ENCODE measurements around the gene HECTD4. TPM values are rescaled to one million over a fixed set of nuclear protein-coding genes. Genes with fewer than 3 reads are reported as not detected.
"Not testable (repeated sequence)": the region's sequence is repeated elsewhere in the genome, so short reads cannot be mapped to it uniquely, and the experiment has no call there.

The HECTD4 gene
- total and polyA plus RNA-seq, 4 experiments from 2014 or later = 0.75 to 61.3 (median 29.3) TPM

GRCh38 chr12:112115259-112116045 is 266.8 kb downstream of the HECTD4 start:
- peaks cover 0 to 2% (median 0%) of the 10 kb centered on the region in 8 donors for H3K9me3 Mint-ChIP-seq
- no peaks in the 10 kb centered on the region for H3K27me3 Mint-ChIP-seq
- H3K4me3 Mint-ChIP-seq = no peak overlapping the region
- H3K27ac Mint-ChIP-seq = no peak overlapping the region
- peaks cover 2 to 12% (median 6%) of the 10 kb centered on the region in 4 donors for H3K4me1 Mint-ChIP-seq
- Histone ChIP-seq H3K36me3 (ENCODE audit: insufficient read depth, low read length) (no peaks in the 10 kb centered on the region), H3K27ac (ENCODE audit: low read depth, low read length) (no peak overlapping the region), H3K27me3 (ENCODE audit: insufficient read depth, low read length) (no peaks in the 10 kb centered on the region), H3K9me3 (ENCODE audit: control insufficient read depth in 1 of 2, low read length in 2 of 2) (no peaks in the 10 kb centered on the region), H3K4me3 (ENCODE audit: low read length in 2 of 2) (no peak overlapping the region), H3K4me1 (ENCODE audit: insufficient read depth, low read length) (peaks cover 3% of the 10 kb centered on the region)
- POLR2A ChIA-PET (ENCODE audit: partially characterized antibody) = interaction anchor here (2.3 to 5.6 kb wide), 2 partner anchors 7 to 11 kb away, joined by 10 to 29 read pairs; partner anchors contain the start of genes NAA25 and TRAFD1
- no peak for DNase-seq
- CTCF ChIA-PET (ENCODE audit: partially characterized antibody) = interaction anchor here (1.5 kb wide), 1 partner anchor 9 kb away, joined by 4 read pairs; no protein-coding TSS in a partner anchor
- intact Hi-C loops (cut with micrococcal nuclease) = no loop called here
- no peaks in the 10 kb centered on the region for H3K36me3 Mint-ChIP-seq

DNA sequence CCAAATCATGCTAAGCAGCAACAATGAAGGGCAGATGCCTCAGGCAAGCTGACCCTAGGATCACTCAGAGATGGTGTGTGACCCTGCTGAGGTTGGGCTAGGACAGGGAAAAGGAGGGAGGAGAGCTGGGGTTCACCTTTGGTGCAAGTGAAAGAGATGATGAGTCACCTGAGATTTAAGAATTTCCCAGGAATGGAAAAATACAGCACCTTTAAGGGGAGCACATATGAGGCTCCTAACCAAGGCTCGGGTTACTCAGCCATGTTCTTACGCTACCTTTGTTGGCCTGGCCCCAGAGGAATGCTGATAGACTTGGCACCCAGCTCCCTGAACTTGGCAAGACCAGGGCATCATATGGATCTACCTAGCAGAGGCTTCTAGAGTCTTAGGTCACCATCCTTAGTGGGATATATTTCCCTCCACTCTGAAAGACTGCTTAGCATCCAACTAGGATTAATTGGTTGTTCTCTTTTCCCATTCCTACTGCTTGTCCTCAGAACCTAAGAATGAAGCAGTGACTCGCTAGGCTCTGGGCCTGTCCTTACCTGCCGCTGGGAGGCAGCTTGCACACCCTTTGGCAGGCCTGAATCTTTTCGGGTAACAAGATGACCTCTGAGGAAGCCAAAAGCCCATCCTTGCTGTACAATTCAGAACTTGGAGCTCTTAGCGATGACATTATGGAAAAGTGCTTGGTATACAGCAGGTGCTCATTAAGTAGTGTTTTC is 269.7 kb downstream of the HECTD4 start:
- Mint-ChIP-seq H3K4me3 (no peak overlapping the region), H3K27me3 (no peaks in the 10 kb centered on the region)

GRCh38 chr12:112111931-112112330 is 270.3 kb downstream of the HECTD4 start:
- H3K9me3 Mint-ChIP-seq = no peaks in the 10 kb centered on the region
- no peaks in the 10 kb centered on the region for H3K36me3 ChIP-seq (ENCODE audit: insufficient read depth, low read length)
- no peaks in the 10 kb centered on the region for H3K27me3 Mint-ChIP-seq
- peak overlapping the region in 1 of 7 donors; percentile 38 for H3K27ac Mint-ChIP-seq
- H3K27ac ChIP-seq (ENCODE audit: low read depth, low read length) = no peak overlapping the region
- H3K4me3 Mint-ChIP-seq = no peak overlapping the region
- intact Hi-C loops (cut with micrococcal nuclease) = no loop called here
- ChIA-PET CTCF (ENCODE audit: partially characterized antibody) (interaction anchor here (0.9 kb wide), 1 partner anchor 13 kb away, joined by 3 read pairs; the partner anchor contains the start of gene TRAFD1), POLR2A (ENCODE audit: partially characterized antibody) (interaction anchor here (5.6 kb wide), 1 partner anchor 14 kb away, joined by 29 read pairs; the partner anchor contains the start of gene TRAFD1)
- H3K4me3 ChIP-seq (ENCODE audit: low read length in 2 of 2) = no peak overlapping the region
- no peaks in the 10 kb centered on the region for H3K9me3 ChIP-seq (ENCODE audit: control insufficient read depth in 1 of 2, low read length in 2 of 2)
- peaks cover 0 to 15% of the 10 kb centered on the region in 2 donors for H3K36me3 Mint-ChIP-seq
- no peaks in the 10 kb centered on the region for H3K27me3 ChIP-seq (ENCODE audit: insufficient read depth, low read length)
- peaks cover 15% of the 10 kb centered on the region for H3K4me1 ChIP-seq (ENCODE audit: insufficient read depth, low read length)
- H3K4me1 Mint-ChIP-seq = peaks cover 11 to 33% (median 21%) of the 10 kb centered on the region in 4 donors
- no peak for DNase-seq

More for the DNA sequence above, 269.7 kb downstream of the HECTD4 start:
- H3K27me3 ChIP-seq (ENCODE audit: insufficient read depth, low read length) = no peaks in the 10 kb centered on the region
- no peaks in the 10 kb centered on the region for H3K9me3 Mint-ChIP-seq
- POLR2A ChIA-PET (ENCODE audit: partially characterized antibody) = interaction anchor here (5.6 kb wide), 1 partner anchor 13 kb away, joined by 29 read pairs; the partner anchor contains the start of gene TRAFD1
- no peak overlapping the region for H3K4me3 ChIP-seq (ENCODE audit: low read length in 2 of 2)
- H3K36me3 Mint-ChIP-seq = peaks cover 0 to 12% of the 10 kb centered on the region in 2 donors
- no peaks in the 10 kb centered on the region for H3K36me3 ChIP-seq (ENCODE audit: insufficient read depth, low read length)
- intact Hi-C loops (cut with micrococcal nuclease) = no loop called here
- CTCF ChIA-PET (ENCODE audit: partially characterized antibody) = interaction anchor here (0.9 kb wide), 1 partner anchor 12 kb away, joined by 3 read pairs; the partner anchor contains the start of gene TRAFD1
- no peaks in the 10 kb centered on the region for H3K9me3 ChIP-seq (ENCODE audit: control insufficient read depth in 1 of 2, low read length in 2 of 2)
- H3K4me1 Mint-ChIP-seq = peaks cover 5 to 29% (median 16%) of the 10 kb centered on the region in 4 donors
- peak overlapping the region in 1 of 7 donors; percentile 38 for H3K27ac Mint-ChIP-seq
- no peak for DNase-seq
- peaks cover 9% of the 10 kb centered on the region for H3K4me1 ChIP-seq (ENCODE audit: insufficient read depth, low read length)
- no peak overlapping the region for H3K27ac ChIP-seq (ENCODE audit: low read depth, low read length)

- peaks cover 23% of the 10 kb centered on the region for H3K4me1 ChIP-seq (ENCODE audit: insufficient read depth, low read length)
- POLR2A ChIA-PET (ENCODE audit: partially characterized antibody) = interaction anchor here (4.7 kb wide), 1 partner anchor 20 kb away, joined by 53 read pairs; no protein-coding TSS in a partner anchor
- H3K27ac Mint-ChIP-seq; H3K27me3 Mint-ChIP-seq; H3K4me3 ChIP-seq (ENCODE audit: low read length in 2 of 2); H3K9me3 ChIP-seq (ENCODE audit: control insufficient read depth in 1 of 2, low read length in 2 of 2); H3K9me3 Mint-ChIP-seq; H3K27ac ChIP-seq (ENCODE audit: low read depth, low read length); intact Hi-C loops (cut with micrococcal nuclease); DNase-seq; H3K27me3 ChIP-seq (ENCODE audit: insufficient read depth, low read length); CTCF ChIA-PET (ENCODE audit: partially characterized antibody); H3K36me3 ChIP-seq (ENCODE audit: insufficient read depth, low read length); H3K4me3 Mint-ChIP-seq: not testable (repeated sequence)
- H3K4me1 Mint-ChIP-seq = peaks cover 14 to 35% (median 24%) of the 10 kb centered on the region in 4 donors
- peaks cover 0 to 18% of the 10 kb centered on the region in 2 donors for H3K36me3 Mint-ChIP-seq
Observed at GRCh38 chr12:112110787-112111662, 271.2 kb downstream of the HECTD4 start.

Small RNA genes lying within 50 kb of the gene (microRNA-seq; reads per million reads assigned to microRNA genes)
- not detected for gene MIR6861 (ENCODE audit: borderline microRNAs expressed, borderline number of aligned reads, borderline replicate concordance)

Other genes starting within 250 kb of the HECTD4 start
- 1,000 to 10,000 TPM; 1,625 to 1,665 TPM for gene RPL6, start 27.2 kb upstream of the HECTD4 start, total RNA-seq
- 100 to 1,000 TPM; 361 to 726 TPM for gene RPL6, start 27.2 kb upstream of the HECTD4 start, polyA plus RNA-seq
- 10 to 100 TPM; 45.3 to 47.7 TPM for gene PTPN11, start 36.5 kb upstream of the HECTD4 start, total RNA-seq
- gene PTPN11, start 36.5 kb upstream of the HECTD4 start, polyA plus RNA-seq = 10 to 100 TPM; 57.1 to 72.2 TPM

Measured in CD4-positive, alpha-beta memory T cell (primary cell).